CD4-positive, alpha-beta T cell treated with Interleukin-17A for 1 hour (primary cell): ENCODE results near the gene ABI1.
A peak's percentile ranks its signal among the peaks of the same experiment; 100 is the strongest.

ENCODE experiments used
- DNase-seq: peaks from one replicate; pipeline ENCODE4 v3.0.0-alpha.2; 2020

The ABI1 gene

GRCh38 chr10:26854524-26854923 lies 6.2 kb downstream of the ABI1 start:
- DNase-seq: no peak

GRCh38 chr10:26844396-26844975 lies 16.3 kb downstream of the ABI1 start:
- no peak for DNase-seq

GRCh38 chr10:26843736-26844135 lies 17.0 kb downstream of the ABI1 start:
- no peak for DNase-seq

- DNase-seq: peak; percentile 14
These were observed 18.9 kb downstream of the ABI1 start for GRCh38 chr10:26841733-26842317.

GRCh38 chr10:26840938-26841732 lies 19.6 kb downstream of the ABI1 start:
- DNase-seq: no peak

- DNase-seq: no peak
These were observed 20.7 kb downstream of the ABI1 start for GRCh38 chr10:26839966-26840627.

GRCh38 chr10:26837139-26837538 lies 23.6 kb downstream of the ABI1 start:
- no peak for DNase-seq

- no peak for DNase-seq
These were observed 25.7 kb downstream of the ABI1 start for GRCh38 chr10:26835025-26835424.

- no peak for DNase-seq
These were observed 27.8 kb downstream of the ABI1 start for GRCh38 chr10:26832960-26833359.

- no peak for DNase-seq
These were observed 28.8 kb downstream of the ABI1 start for GRCh38 chr10:26831936-26832335.

- peak; percentile 12 for DNase-seq
These were observed 30.8 kb downstream of the ABI1 start for GRCh38 chr10:26829810-26830515.

- no peak for DNase-seq
These were observed 36.6 kb downstream of the ABI1 start for GRCh38 chr10:26824015-26824690.

- DNase-seq: no peak
These were observed 38.8 kb downstream of the ABI1 start for GRCh38 chr10:26821699-26822570.

- DNase-seq: no peak
These were observed 45.3 kb downstream of the ABI1 start for GRCh38 chr10:26815500-26815899.

GRCh38 chr10:26810435-26811026 lies 50.2 kb downstream of the ABI1 start:
- DNase-seq: no peak

GRCh38 chr10:26809973-26810372 lies 50.8 kb downstream of the ABI1 start:
- no peak for DNase-seq

- no peak for DNase-seq
These were observed 53.2 kb downstream of the ABI1 start for GRCh38 chr10:26807532-26807931.

GRCh38 chr10:26806557-26806956 lies 54.2 kb downstream of the ABI1 start:
- no peak for DNase-seq

GRCh38 chr10:26805567-26806245 lies 55.1 kb downstream of the ABI1 start:
- no peak for DNase-seq
